OCI-LY7 (cell line): ENCODE data around the gene FADS3. TPM values are rescaled to one million over a fixed set of nuclear protein-coding genes. Genes with fewer than 3 reads are reported as not detected.
A peak's percentile ranks its signal among the peaks of the same experiment; 100 is the strongest.

Experiments used
- BruUV-seq: library from RNA; stranded (reverse); fragments of 400-500 nt; replicated peaks from 2 replicates; lab custom pipeline; 2021; lab: Mats Ljungman, UMichigan
- CTCF ChIA-PET: fragments of 300-600 bp; sonication (Branson Sonifier 250); formaldehyde crosslinking; loops from one replicate; lab custom pipeline; 2022; ENCODE audit warnings: antibody characterized with exemption; ENCODE audit not compliant: unreplicated experiment; lab: Charles Lee
- POLR2A ChIA-PET: fragments of 300-600 bp; sonication (Branson Sonifier 250); formaldehyde crosslinking; loops from one replicate; lab custom pipeline; 2022; ENCODE audit warnings: antibody characterized with exemption; lab: Charles Lee
- DNase-seq: peaks from one replicate; pipeline ENCODE4 v3.0.0-alpha.2; 2015; ENCODE audit warnings: low spot score
- H2AFZ ChIP-seq: fragments of 200-600 bp; sonication (generic), shearing (Covaris generic); 2 replicates; pipeline ENCODE4 v1.6.1; 2014; ENCODE audit warnings: mild to moderate bottlenecking, antibody characterized with exemption, low read length, moderate library complexity
- H3K27ac ChIP-seq: fragments of 200-600 bp; sonication (generic); 2 replicates; pipeline ENCODE4 v1.5.1; 2014; ENCODE audit warnings: mixed run types, low read depth, mild to moderate bottlenecking, moderate library complexity, low read length, inconsistent platforms; ENCODE audit not compliant: poor library complexity, severe bottlenecking
- H3K36me3 ChIP-seq: fragments of 200-600 bp; sonication (generic); 2 replicates; pipeline ENCODE4 v1.6.1; 2014; ENCODE audit warnings: mild to moderate bottlenecking, antibody characterized with exemption, low read length, moderate library complexity, mixed read lengths; ENCODE audit not compliant: insufficient read depth
- H3K4me1 ChIP-seq: fragments of 200-600 bp; sonication (generic); 2 replicates; pipeline ENCODE4 v1.5.1; 2014; ENCODE audit warnings: mild to moderate bottlenecking, low read length; ENCODE audit not compliant: insufficient read depth, poor library complexity, severe bottlenecking
- H3K4me2 ChIP-seq: fragments of 200-600 bp; sonication (generic); 2 replicates; pipeline ENCODE4 v1.6.1; 2014; ENCODE audit warnings: mild to moderate bottlenecking, low read length
- H3K4me3 ChIP-seq: fragments of 200-600 bp; sonication (generic); 2 replicates; pipeline ENCODE4 v1.5.1; 2014; ENCODE audit warnings: mild to moderate bottlenecking, low read depth, low read length; ENCODE audit not compliant: poor library complexity, severe bottlenecking
- H3K79me2 ChIP-seq: fragments of 200-600 bp; sonication (generic); 2 replicates; pipeline ENCODE4 v1.6.1; 2016; ENCODE audit warnings: low read depth, mild to moderate bottlenecking, low read length, moderate library complexity, mixed read lengths; ENCODE audit not compliant: insufficient read depth
- H3K9me2 ChIP-seq: fragments of 200-600 bp; sonication (generic); 2 replicates; pipeline ENCODE4 v1.6.1; 2016; ENCODE audit warnings: mild to moderate bottlenecking, low read length, mixed read lengths; ENCODE audit not compliant: insufficient read depth
- H3K9me3 ChIP-seq: fragments of 200-600 bp; sonication (generic); 2 replicates; pipeline ENCODE4 v1.6.1; 2014; ENCODE audit warnings: mild to moderate bottlenecking, mixed run types, low read length, mixed read lengths
- H4K20me1 ChIP-seq: fragments of 200-600 bp; sonication (generic); 2 replicates; pipeline ENCODE4 v1.6.1; 2014; ENCODE audit warnings: mild to moderate bottlenecking, antibody characterized with exemption, low read length, moderate library complexity, mixed read lengths; ENCODE audit not compliant: insufficient read depth
- CTCF ChIP-seq: fragments of 200-600 bp; sonication (generic); conservative IDR thresholded peaks from 2 replicates; pipeline ENCODE4 v1.5.1; 2014; ENCODE audit warnings: mild to moderate bottlenecking, antibody characterized with exemption, low read length, moderate library complexity, mixed read lengths
- EZH2phosphoT487 ChIP-seq: fragments of 200-600 bp; sonication (generic); IDR thresholded peaks from 2 replicates; pipeline ENCODE4 v1.6.1; 2018; ENCODE audit warnings: low read depth, borderline replicate concordance, mild to moderate bottlenecking, mixed run types, antibody characterized with exemption, low read length, moderate library complexity, mixed read lengths
- intact Hi-C: fragments of 100-400 bp; cut with micrococcal nuclease; formaldehyde crosslinking; loops from one replicate; pipeline ENCODE4 v1.10.0; 2022; ENCODE audit not compliant: unreplicated experiment
- total RNA-seq, 2 experiments: library from RNA; depleted of rRNA in 1 of 2; stranded (reverse); fragments of >200 nt in 1 of 2; shearing (Covaris generic) in 1 of 2; gene quantifications; 2 replicates each; pipeline ENCODE4 v1.2.3, GENCODE V29; 2014 to 2022

Gene FADS3
- total RNA-seq, 2 experiments from 2014 or later: 103 to 191 TPM

DNA sequence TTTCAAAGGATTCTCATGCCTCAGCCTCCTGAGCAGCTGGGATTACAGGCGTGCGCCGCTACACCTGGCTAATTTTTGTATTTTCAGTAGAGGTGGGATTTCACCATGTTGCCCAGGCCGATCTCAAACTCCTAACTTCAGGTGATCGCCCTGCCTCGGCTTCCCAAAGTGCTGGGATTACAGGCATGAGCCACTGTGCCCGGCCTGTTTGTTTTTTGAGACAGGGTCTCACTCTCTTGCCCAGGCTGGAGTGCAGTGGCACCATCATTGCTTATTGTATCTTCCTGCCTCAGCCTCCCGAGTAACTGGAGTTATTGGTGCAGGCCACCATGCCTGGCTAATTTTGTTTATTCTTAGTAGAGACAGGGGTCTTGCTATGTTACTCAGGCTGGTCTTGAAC lies 55.2 kb downstream of the FADS3 start:
- BruUV-seq: no TSS peak
- no peaks in the 10 kb centered on the region for H4K20me1 ChIP-seq
- no peak overlapping the region for H3K4me3 ChIP-seq
- no peak overlapping the region for H3K27ac ChIP-seq
- TF ChIP-seq CTCF (no peak), EZH2phosphoT487 (no peak)
- ChIA-PET POLR2A (interaction anchor here (0.7 kb wide), 1 partner anchor 59 kb away, joined by 3 read pairs; no protein-coding TSS in a partner anchor), CTCF (no interaction called here)
- H2AFZ ChIP-seq: no peak overlapping the region
- intact Hi-C loops: no loop called here
- no peak for DNase-seq
- H3K4me1 ChIP-seq: peaks cover 31% of the 10 kb centered on the region
- no peak overlapping the region for H3K4me2 ChIP-seq
- H3K36me3 ChIP-seq: no peaks in the 10 kb centered on the region
- H3K9me3 ChIP-seq: no peaks in the 10 kb centered on the region
- no peaks in the 10 kb centered on the region for H3K9me2 ChIP-seq
- H3K79me2 ChIP-seq: no peaks in the 10 kb centered on the region

DNA sequence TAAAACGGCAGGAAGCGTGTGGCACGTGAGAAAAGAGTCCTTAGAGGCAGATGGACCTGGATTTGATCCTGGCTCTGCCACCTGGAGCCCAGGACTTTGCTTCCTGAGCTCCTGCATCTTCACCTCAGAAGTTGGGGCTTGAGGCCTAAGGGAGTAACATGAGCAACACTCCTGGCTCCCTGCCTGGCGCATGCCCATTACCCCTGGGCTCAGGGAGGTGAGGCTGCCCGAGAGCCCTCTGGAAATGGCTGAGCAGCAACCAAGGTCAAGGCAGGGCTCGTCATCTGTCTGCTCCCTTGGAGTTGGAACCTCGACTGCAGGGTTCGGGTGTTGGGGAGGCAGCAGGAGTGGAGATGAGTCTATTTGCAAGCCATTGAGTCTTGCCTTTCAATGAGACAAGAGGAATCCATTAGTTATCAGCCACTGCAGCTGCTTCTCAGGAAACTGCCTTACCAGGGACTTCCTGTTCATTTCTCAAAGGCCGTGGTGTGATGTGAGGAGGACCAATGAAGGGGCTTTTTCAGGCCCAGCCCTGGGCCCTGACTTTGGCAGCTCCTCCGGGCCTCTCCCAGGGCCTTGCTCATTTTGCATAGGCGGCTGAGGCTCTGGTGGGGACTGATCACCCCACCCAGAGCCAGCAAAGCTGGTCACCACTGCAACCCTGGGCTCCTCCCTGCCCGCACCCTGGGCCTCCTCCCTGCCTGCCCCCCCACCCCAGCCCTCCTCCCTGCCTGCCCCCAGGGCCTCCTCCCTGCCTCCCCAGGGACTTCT lies 56.9 kb downstream of the FADS3 start:
- Histone ChIP-seq H3K4me1 (peaks cover 31% of the 10 kb centered on the region), H3K9me2 (no peaks in the 10 kb centered on the region), H3K36me3 (no peaks in the 10 kb centered on the region), H3K79me2 (no peaks in the 10 kb centered on the region), H4K20me1 (no peaks in the 10 kb centered on the region), H3K27ac (peak overlapping the region; percentile 59), H2AFZ (peak overlapping the region; percentile 51), H3K4me2 (peak overlapping the region; percentile 59), H3K9me3 (no peaks in the 10 kb centered on the region), H3K4me3 (no peak overlapping the region)
- ChIA-PET CTCF (no interaction called here), POLR2A (interaction anchor here (0.9 to 1.1 kb wide), 3 partner anchors 15 to 39 kb away, joined by 3 to 8 read pairs (median 3); no protein-coding TSS in a partner anchor)
- DNase-seq: peak; percentile 83
- no TSS peak for BruUV-seq
- intact Hi-C loops: no loop called here
- TF ChIP-seq CTCF (no peak), EZH2phosphoT487 (no peak)

DNA sequence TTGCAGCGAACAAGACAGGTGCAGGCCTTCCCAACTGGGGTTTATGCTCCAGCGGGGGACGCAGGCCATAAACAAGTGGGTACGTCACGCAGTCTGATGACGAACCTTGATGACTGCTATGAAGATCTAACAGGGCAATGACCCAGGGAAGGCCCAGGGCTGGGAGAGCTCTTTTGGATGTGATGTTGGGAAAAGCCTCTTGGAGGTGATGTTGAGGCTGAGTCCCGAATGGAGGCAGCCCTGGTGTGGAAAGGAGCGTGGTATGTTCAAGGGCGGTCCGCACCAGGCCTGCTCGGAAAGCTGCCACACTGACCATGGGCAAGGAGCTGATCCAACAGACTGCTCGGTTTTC lies 57.4 kb downstream of the FADS3 start:
- Histone ChIP-seq H2AFZ (no peak overlapping the region), H3K4me2 (peak overlapping the region; percentile 59), H3K9me2 (no peaks in the 10 kb centered on the region), H3K27ac (peak overlapping the region; percentile 59), H3K9me3 (no peaks in the 10 kb centered on the region), H4K20me1 (no peaks in the 10 kb centered on the region), H3K4me1 (peaks cover 31% of the 10 kb centered on the region), H3K36me3 (no peaks in the 10 kb centered on the region), H3K4me3 (no peak overlapping the region), H3K79me2 (no peaks in the 10 kb centered on the region)
- TF ChIP-seq EZH2phosphoT487: no peak
- no peak for TF ChIP-seq CTCF
- no peak for DNase-seq
- CTCF ChIA-PET: no interaction called here
- no TSS peak for BruUV-seq
- POLR2A ChIA-PET: interaction anchor here (0.9 to 1.1 kb wide), 2 partner anchors 14 to 39 kb away, joined by 3 read pairs; no protein-coding TSS in a partner anchor
- intact Hi-C loops: no loop called here
